ENCODE results near the gene MYL11.

MYL11 gene

DNA sequence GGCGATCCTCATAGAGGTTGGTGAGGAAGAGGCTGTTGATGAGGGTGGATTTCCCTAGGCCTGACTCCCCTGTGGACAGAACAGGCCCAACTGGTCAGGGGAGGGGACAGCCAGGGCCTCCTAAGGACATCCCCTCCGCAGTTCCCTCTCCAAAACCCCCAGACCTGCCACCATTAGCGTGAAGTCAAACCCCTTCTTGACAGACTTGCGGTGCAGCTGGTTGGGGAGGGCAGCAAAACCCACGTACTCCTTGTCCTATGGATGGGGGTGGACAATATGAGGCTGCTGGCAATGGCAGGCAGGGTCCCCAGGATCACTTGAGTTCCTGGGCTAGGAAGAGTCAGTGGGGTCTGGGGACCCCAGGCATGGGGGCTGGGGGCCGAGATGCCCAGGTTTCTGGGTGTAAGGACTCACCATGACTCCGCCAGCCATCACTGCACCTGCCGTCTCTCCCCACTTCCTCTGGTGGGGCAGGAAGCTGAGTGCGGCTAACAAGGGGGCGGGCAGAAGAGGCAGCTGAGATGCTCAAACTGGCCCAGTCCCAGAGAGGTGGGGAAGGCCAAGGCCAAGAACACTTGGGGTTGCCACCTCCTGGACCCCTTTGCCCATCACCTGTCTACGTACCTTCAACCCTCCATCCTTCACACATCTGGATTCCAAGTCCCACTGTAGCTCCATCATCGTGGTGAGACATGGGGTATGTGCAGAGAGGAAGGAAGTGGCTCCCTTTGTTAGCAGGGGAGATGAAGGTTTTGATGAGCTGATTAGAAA, 7.7 kb downstream of the MYL11 start, which contains the start of gene SEPTIN1:
SEPTIN1 (minus strand) TSS at position 451 of the 771 bp plus-strand sequence; CDS start at position 432, 19 bp downstream.
- DNase-seq, result peak; percentile 76
- Histone ChIP-seq H3K4me2 (ENCODE audit: low read depth, low read length) (peak within 1 kb of the TSS; percentile 80), H3K36me3 (replicated peaks; ENCODE audit: insufficient read depth, low read length) (no peaks in the 10 kb centered on the region), H3K4me3 (ENCODE audit: low read length) (peak within 1 kb of the TSS; percentile 68), H3K9me2 (replicated peaks; ENCODE audit: insufficient read depth, low read length) (no peaks in the 10 kb centered on the region), H4K20me1 (ENCODE audit: insufficient read depth, low read length) (no peaks in the 10 kb centered on the region), H2AFZ (ENCODE audit: low read length) (peak within 1 kb of the TSS; percentile 82), H3K9me3 (replicated peaks; ENCODE audit: insufficient read depth, low read length) (no peaks in the 10 kb centered on the region), H3K27ac (ENCODE audit: low read length) (peak within 1 kb of the TSS; percentile 47; the same call in 1 of the 2 replicates), H3K79me2 (ENCODE audit: low read length) (peaks cover 36% of the 10 kb centered on the region), H3K27me3 (replicated peaks; ENCODE audit: insufficient read depth, low read length) (no peaks in the 10 kb centered on the region), H3F3A (ENCODE audit: insufficient read depth, low read length) (peaks cover 33% of the 10 kb centered on the region), H3K4me1 (ENCODE audit: low read length) (peaks cover 31% of the 10 kb centered on the region), H3K9ac (ENCODE audit: low read length) (peak within 1 kb of the TSS; percentile 79)
- TF ChIP-seq EZH2 (optimal IDR thresholded peaks at IDR 0.05; ENCODE audit: low read depth, low read length) (no peak), EZH2phosphoT487 (IDR thresholded peaks at IDR 0.05; ENCODE audit: low read length) (no peak)
- TF ChIP-seq, protein P1, sequence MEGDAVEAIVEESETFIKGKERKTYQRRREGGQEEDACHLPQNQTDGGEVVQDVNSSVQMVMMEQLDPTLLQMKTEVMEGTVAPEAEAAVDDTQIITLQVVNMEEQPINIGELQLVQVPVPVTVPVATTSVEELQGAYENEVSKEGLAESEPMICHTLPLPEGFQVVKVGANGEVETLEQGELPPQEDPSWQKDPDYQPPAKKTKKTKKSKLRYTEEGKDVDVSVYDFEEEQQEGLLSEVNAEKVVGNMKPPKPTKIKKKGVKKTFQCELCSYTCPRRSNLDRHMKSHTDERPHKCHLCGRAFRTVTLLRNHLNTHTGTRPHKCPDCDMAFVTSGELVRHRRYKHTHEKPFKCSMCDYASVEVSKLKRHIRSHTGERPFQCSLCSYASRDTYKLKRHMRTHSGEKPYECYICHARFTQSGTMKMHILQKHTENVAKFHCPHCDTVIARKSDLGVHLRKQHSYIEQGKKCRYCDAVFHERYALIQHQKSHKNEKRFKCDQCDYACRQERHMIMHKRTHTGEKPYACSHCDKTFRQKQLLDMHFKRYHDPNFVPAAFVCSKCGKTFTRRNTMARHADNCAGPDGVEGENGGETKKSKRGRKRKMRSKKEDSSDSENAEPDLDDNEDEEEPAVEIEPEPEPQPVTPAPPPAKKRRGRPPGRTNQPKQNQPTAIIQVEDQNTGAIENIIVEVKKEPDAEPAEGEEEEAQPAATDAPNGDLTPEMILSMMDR (IDR thresholded peaks at IDR 0.05; ENCODE audit: low read length), result no peak

DNA sequence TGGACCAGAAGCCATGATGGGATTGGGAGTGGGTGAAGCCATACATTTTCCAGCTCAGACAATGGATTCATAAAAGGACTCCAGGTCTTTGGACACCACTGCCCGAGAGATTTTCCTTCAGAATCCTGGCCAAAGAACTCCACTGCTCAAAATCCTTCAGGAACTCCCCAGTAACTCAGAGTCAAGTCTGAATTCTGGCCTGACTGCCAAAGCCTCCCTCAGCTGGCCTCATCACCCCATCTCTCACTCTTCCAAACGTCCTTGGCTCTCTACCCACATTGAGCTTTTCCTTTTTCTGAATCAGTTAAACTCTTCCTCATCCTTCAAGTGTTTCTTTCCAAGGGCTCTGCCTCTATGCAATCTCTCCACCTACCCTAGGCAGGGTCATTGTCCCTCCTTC, 8.9 kb downstream of the MYL11 start:
- no peak overlapping the region for H3K4me2 ChIP-seq (ENCODE audit: low read depth, low read length)
- DNase-seq, result no peak
- H3K9me2 ChIP-seq (replicated peaks; ENCODE audit: insufficient read depth, low read length), result no peaks in the 10 kb centered on the region
- H3K4me1 ChIP-seq (ENCODE audit: low read length), result peaks cover 26% of the 10 kb centered on the region
- peaks cover 36% of the 10 kb centered on the region for H3K79me2 ChIP-seq (ENCODE audit: low read length)
- H2AFZ ChIP-seq (ENCODE audit: low read length), result no peak overlapping the region
- no peak overlapping the region for H3K9ac ChIP-seq (ENCODE audit: low read length)
- H3K27me3 ChIP-seq (replicated peaks; ENCODE audit: insufficient read depth, low read length), result no peaks in the 10 kb centered on the region
- H3K9me3 ChIP-seq (replicated peaks; ENCODE audit: insufficient read depth, low read length), result no peaks in the 10 kb centered on the region
- TF ChIP-seq EZH2phosphoT487 (IDR thresholded peaks at IDR 0.05; ENCODE audit: low read length), result no peak
- no peak for TF ChIP-seq EZH2 (optimal IDR thresholded peaks at IDR 0.05; ENCODE audit: low read depth, low read length)
- TF ChIP-seq, protein P1 (IDR thresholded peaks at IDR 0.05; ENCODE audit: low read length), result no peak
- no peaks in the 10 kb centered on the region for H4K20me1 ChIP-seq (ENCODE audit: insufficient read depth, low read length)
- H3K27ac ChIP-seq (ENCODE audit: low read length), result no peak overlapping the region
- H3K36me3 ChIP-seq (replicated peaks; ENCODE audit: insufficient read depth, low read length), result no peaks in the 10 kb centered on the region
- H3K4me3 ChIP-seq (ENCODE audit: low read length), result no peak overlapping the region
- H3F3A ChIP-seq (ENCODE audit: insufficient read depth, low read length), result peaks cover 23% of the 10 kb centered on the region

DNA sequence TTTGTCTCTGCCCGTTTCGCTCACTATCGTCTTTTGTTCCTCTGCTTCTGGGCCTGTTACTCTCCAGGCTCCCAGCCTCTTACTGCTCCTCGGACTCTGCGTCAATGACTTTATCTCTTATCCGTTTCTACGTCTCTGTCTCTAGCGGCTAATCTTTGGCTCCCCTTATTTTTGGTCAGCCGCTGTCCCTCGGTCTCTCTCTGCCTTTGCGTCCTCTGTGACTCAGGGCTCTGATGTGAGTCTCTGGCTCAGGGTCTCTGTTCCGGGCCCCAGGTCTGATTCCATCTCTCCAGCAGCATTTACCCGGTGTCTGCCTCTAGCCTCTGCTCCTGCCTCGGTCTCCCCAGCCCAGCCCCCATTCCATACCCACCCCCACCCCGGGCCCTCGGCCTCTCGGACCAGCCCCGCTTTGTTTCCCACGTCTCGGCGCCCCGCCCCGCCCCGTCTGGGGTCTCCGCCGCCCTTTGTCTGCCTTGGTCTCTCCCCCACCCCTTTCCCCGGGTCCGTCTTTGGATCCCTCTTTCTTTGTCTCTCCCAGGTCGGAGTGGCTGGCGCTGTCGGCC, 20.1 kb downstream of the MYL11 start:
- H4K20me1 ChIP-seq (ENCODE audit: insufficient read depth, low read length), result no peaks in the 10 kb centered on the region
- H3K4me1 ChIP-seq (ENCODE audit: low read length), result 0 out of 2 replicates have a peak, but pooled peaks cover 4% of the 10 kb centered on the region
- H3F3A ChIP-seq (ENCODE audit: insufficient read depth, low read length), result peaks cover 21% of the 10 kb centered on the region
- 0 out of 2 replicates have a peak, but pooled peaks cover 2% of the 10 kb centered on the region for H3K36me3 ChIP-seq (replicated peaks; ENCODE audit: insufficient read depth, low read length)
- peak overlapping the region; percentile 97 for H3K4me3 ChIP-seq (ENCODE audit: low read length)
- H3K27me3 ChIP-seq (replicated peaks; ENCODE audit: insufficient read depth, low read length), result no peaks in the 10 kb centered on the region
- H3K4me2 ChIP-seq (ENCODE audit: low read depth, low read length), result peak overlapping the region; percentile 86
- peaks cover 25% of the 10 kb centered on the region for H3K79me2 ChIP-seq (ENCODE audit: low read length)
- H3K9me2 ChIP-seq (replicated peaks; ENCODE audit: insufficient read depth, low read length), result no peaks in the 10 kb centered on the region
- no peak for TF ChIP-seq EZH2phosphoT487 (IDR thresholded peaks at IDR 0.05; ENCODE audit: low read length)
- H3K9me3 ChIP-seq (replicated peaks; ENCODE audit: insufficient read depth, low read length), result no peaks in the 10 kb centered on the region
- H2AFZ ChIP-seq (ENCODE audit: low read length), result peak overlapping the region; percentile 91
- peak overlapping the region; percentile 61; the same call in 1 of the 2 replicates for H3K9ac ChIP-seq (ENCODE audit: low read length)
- no peak for DNase-seq
- no peak overlapping the region for H3K27ac ChIP-seq (ENCODE audit: low read length)
